K562 (cell line): ENCODE data around the gene TESK1. TPM values are rescaled to one million over a fixed set of nuclear protein-coding genes. Genes with fewer than 3 reads are reported as not detected.

Source experiments
- ATAC-seq: fragments of 200-7000 bp; cut with Tn5 transposase; 3 replicates; pipeline ENCODE4 v1.9.1; 2020; ENCODE audit warnings: moderate library complexity
- BruUV-seq: library from RNA; stranded (reverse); fragments of 400-500 nt; replicated peaks from 2 replicates; lab custom pipeline; 2021; lab: Mats Ljungman, UMichigan
- CTCF ChIA-PET: fragments of 300-600 bp; formaldehyde crosslinking; extraction: SDS; loops from one replicate; lab custom pipeline; 2021; ENCODE audit warnings: low intra/inter-chr PET ratio; lab: Yijun Ruan, JAX
- POLR2A ChIA-PET: fragments of 300-600, 350-650 bp; sonication (Branson Sonifier 250); formaldehyde crosslinking; extraction: SDS; loops from one replicate; lab custom pipeline; 2021; ENCODE audit warnings: antibody characterized with exemption, inconsistent platforms; lab: Yijun Ruan, JAX
- DNase-seq, 4 experiments: peaks; one replicate each; pipeline versions ENCODE4 v3.0.0 to v3.0.0-alpha.2; 2011 to 2018; ENCODE audit warnings: low spot score in 3 of 4, mixed read lengths in 3 of 4; ENCODE audit errors: extremely low read depth in 1 of 4
- FAIRE-seq: peaks from 2 replicates; lab custom pipeline; 2011; peaks lifted over from hg19 to GRCh38; lab: Jason Lieb, UNC
- H2AFZ ChIP-seq: 2 replicates; pipeline ENCODE4 v1.6.0; 2011; ENCODE audit warnings: low read depth, low read length, control low read depth, inconsistent platforms
- H3K27ac ChIP-seq: fragments of 200-600 bp; 3 replicates; pipeline ENCODE4 v1.8.0; 2011; ENCODE audit warnings: low read depth, mild to moderate bottlenecking, control low read depth, inconsistent platforms, low read length, moderate library complexity, mixed read lengths; ENCODE audit errors: extremely low read depth
- H3K27me3 ChIP-seq, 2 experiments: fragments of 300-600 bp in 1 of 2; 2 replicates in 1 of 2; 3 replicates in 1 of 2; pipeline versions ENCODE4 v1.6.0 to v1.8.0; 2011; ENCODE audit warnings: inconsistent platforms in 2 of 2, low read length in 2 of 2, mild to moderate bottlenecking in 1 of 2, mixed read lengths in 1 of 2, moderate library complexity in 1 of 2; ENCODE audit not compliant: control insufficient read depth in 2 of 2, insufficient read depth in 2 of 2
- H3K36me3 ChIP-seq: fragments of 300-600 bp; 3 replicates; pipeline ENCODE4 v1.8.0; 2011; ENCODE audit warnings: mild to moderate bottlenecking, low read length, inconsistent platforms; ENCODE audit not compliant: control insufficient read depth, insufficient read depth
- H3K4me1 ChIP-seq, 2 experiments: fragments of 200-600 bp in 1 of 2; replicated peaks in 1 of 2; 2 replicates in 1 of 2; 3 replicates in 1 of 2; pipeline versions ENCODE4 v1.5.1 to v1.8.0; 2011; ENCODE audit warnings: inconsistent platforms in 2 of 2, low read length in 2 of 2, mild to moderate bottlenecking in 1 of 2, mixed read lengths in 1 of 2, moderate library complexity in 1 of 2; ENCODE audit not compliant: control insufficient read depth in 2 of 2, insufficient read depth in 2 of 2
- H3K4me2 ChIP-seq: 2 replicates; pipeline ENCODE4 v1.6.1; 2011; ENCODE audit warnings: low read length, control low read depth, inconsistent platforms, mixed read lengths; ENCODE audit not compliant: insufficient read depth
- H3K4me3 ChIP-seq: fragments of 200-600 bp; sonication (generic), shearing (Covaris generic); 2 replicates; pipeline ENCODE4 v1.5.1; 2016; ENCODE audit warnings: control low read depth, inconsistent platforms
- H3K79me2 ChIP-seq: fragments of 200-600 bp; 3 replicates; pipeline ENCODE4 v1.8.0; 2011; ENCODE audit warnings: low read length, inconsistent platforms; ENCODE audit not compliant: control insufficient read depth, insufficient read depth
- H3K9ac ChIP-seq, 2 experiments: 2 replicates each; pipeline versions ENCODE4 v1.6.0 to v1.6.1; 2011; ENCODE audit warnings: low read depth in 2 of 2, low read length in 2 of 2, control low read depth in 1 of 2, inconsistent platforms in 1 of 2, mild to moderate bottlenecking in 1 of 2, mixed read lengths in 1 of 2; ENCODE audit not compliant: insufficient read depth in 1 of 2
- H3K9me1 ChIP-seq: one replicate; pipeline ENCODE4 v1.6.0; 2011; ENCODE audit warnings: inconsistent platforms, mild to moderate bottlenecking, low read length, moderate library complexity; ENCODE audit not compliant: control insufficient read depth, insufficient read depth
- H3K9me3 ChIP-seq: replicated peaks from 2 replicates; pipeline ENCODE4 v1.5.1; 2011; ENCODE audit warnings: low read depth, low read length, inconsistent platforms; ENCODE audit not compliant: control insufficient read depth, insufficient read depth
- H4K20me1 ChIP-seq: replicated peaks from 2 replicates; pipeline ENCODE4 v1.6.1; 2011; ENCODE audit warnings: low read length, inconsistent platforms, mixed read lengths; ENCODE audit not compliant: control insufficient read depth, insufficient read depth
- FOXO4 ChIP-seq: fragments of 450-650 bp; formaldehyde crosslinking; IDR thresholded peaks from 2 replicates; pipeline ENCODE4 v1.4.0; 2020; ENCODE audit warnings: mild to moderate bottlenecking, moderate library complexity
- FOXP4 ChIP-seq: sonication (generic); formaldehyde crosslinking; IDR thresholded peaks from 2 replicates; pipeline ENCODE4 v1.8.0; 2022; ENCODE audit warnings: mild to moderate bottlenecking, missing genetic modification reagents, borderline replicate concordance
- PYGO2 ChIP-seq: fragments of 450-650 bp; IDR thresholded peaks from 2 replicates; pipeline ENCODE4 v1.6.1; 2016; ENCODE audit warnings: mild to moderate bottlenecking, missing genetic modification characterization, moderate library complexity, missing compliant biosample characterization
- TCF3 ChIP-seq: sonication (generic); formaldehyde crosslinking; IDR thresholded peaks from 2 replicates; pipeline ENCODE4 v1.4.0; 2020; ENCODE audit warnings: mild to moderate bottlenecking, missing genetic modification reagents
- WHSC1 ChIP-seq: IDR thresholded peaks from one replicate; pipeline ENCODE4 v1.6.1; 2012; ENCODE audit warnings: low read length, control low read depth, inconsistent platforms
- ZNF445 ChIP-seq: fragments of 250-450 bp; sonication (Bioruptor Pico); IDR thresholded peaks from 2 replicates; pipeline ENCODE4 v1.4.0; 2020; ENCODE audit warnings: low read depth, mild to moderate bottlenecking, moderate library complexity
- WGBS: fragments of 100-300 bp; shearing (Covaris generic); methylation state at CpG from one replicate; pipeline ENCODE4 v1.1.6; 2016; ENCODE audit warnings: low coverage, mixed read lengths; ENCODE audit not compliant: insufficient coverage; ENCODE audit errors: missing lambda C conversion rate; 5-methylcytosine and 5-hydroxymethylcytosine counted together
- in situ Hi-C: fragments of 300-500 bp; cut with MboI; formaldehyde crosslinking; loops from 4 replicates; pipeline ENCODE4 v1.15.0; 2018; ENCODE audit warnings: inconsistent platforms, mixed read lengths
- intact Hi-C: fragments of 100-400 bp; cut with micrococcal nuclease; formaldehyde crosslinking; loops from 2 replicates; pipeline ENCODE4 v1.14.2; 2022
- polyA plus RNA-seq, 8 experiments: library from polyadenylated mRNA; depleted of rRNA in 4 of 8; stranded (reverse) in 5 of 8; unstranded in 3 of 8; fragments of >200 nt; fragmentation: Nextera tagmentation in 2 of 8; fragmentation: Illumina TruSeq in 1 of 8; extraction: Ambion mirVana in 2 of 8; extraction: Trizol in 1 of 8; gene quantifications; 2 replicates each; pipeline versions ENCODE4 v1.2.1 to v1.2.3, GENCODE V29; 2011 to 2014; ENCODE audit warnings: inconsistent platforms in 1 of 8, missing spikeins in 1 of 8
- total RNA-seq, 7 experiments: library from RNA; depleted of rRNA in 6 of 7; stranded (reverse); fragments of >200 nt in 6 of 7; fragmentation: Illumina TruSeq in 2 of 7; extraction: Trizol in 2 of 7; gene quantifications; 2 replicates each; pipeline versions ENCODE4 v1.2.1 to v1.2.3, GENCODE V29; 2011 to 2021; ENCODE audit warnings: low replicate concordance in 1 of 7

TESK1 gene
- total and polyA plus RNA-seq, 9 of the 15 experiments (the other 6 are each of a cell fraction or from before 2014, with no cell fraction given), result 0.07 to 10.4 (median 4.1) TPM

GRCh38 chr9:35561468-35562261 lies 43.4 kb upstream of the TESK1 start:
- Histone ChIP-seq H3K4me1 (peaks cover 0 to 4% of the 10 kb centered on the region in 2 experiments; a peak in 2 of 5 replicates), H3K27me3 (no peaks in the 10 kb centered on the region), H3K4me3 (no peak overlapping the region), H3K27ac (no peak overlapping the region), H2AFZ (no peak overlapping the region)
- no peak for FAIRE-seq
- TF ChIP-seq PYGO2 (tag), result no peak
- TF ChIP-seq ZNF445 (CRISPR knock-in tag), result no peak
- no peak for TF ChIP-seq FOXP4
- TF ChIP-seq WHSC1, result no peak
- TF ChIP-seq TCF3 (CRISPR knock-in tag), result no peak
- no peak for TF ChIP-seq FOXO4 (CRISPR knock-in tag)
- TF ChIP-seq, all 486 proteins: peak for 0
- Histone ChIP-seq H4K20me1 (no peaks in the 10 kb centered on the region), H3K9me1 (no peaks in the 10 kb centered on the region), H3K9ac (no peak overlapping the region; a peak in 1 of 4 replicates), H3K79me2 (no peaks in the 10 kb centered on the region), H3K9me3 (no peaks in the 10 kb centered on the region), H3K4me2 (no peak overlapping the region), H3K36me3 (peaks cover 7% of the 10 kb centered on the region; the same call in 1 of the 3 replicates)
- no TSS peak for BruUV-seq
- in situ Hi-C loops, result loop anchor here (25.0 kb wide), 1 partner anchor 674 kb away; a partner anchor contains a TSS
- 81% methylated on average over 6 of the region's 6 CpGs for WGBS
- intact Hi-C loops, result no loop called here
- DNase-seq (no peak), ATAC-seq (no peak)
- POLR2A ChIA-PET, result interaction anchor here (0.6 to 1.0 kb wide), 2 partner anchors 10 to 78 kb away, joined by 3 to 5 read pairs; no protein-coding TSS in a partner anchor
- CTCF ChIA-PET, result no interaction called here
